Measurements from ENCODE around the gene CLEC4A. TPM values are rescaled to one million over a fixed set of nuclear protein-coding genes. Genes with fewer than 3 reads are reported as not detected.

Gene CLEC4A
- total RNA-seq, 1 experiment from 2014 or later = 0.37 TPM

DNA sequence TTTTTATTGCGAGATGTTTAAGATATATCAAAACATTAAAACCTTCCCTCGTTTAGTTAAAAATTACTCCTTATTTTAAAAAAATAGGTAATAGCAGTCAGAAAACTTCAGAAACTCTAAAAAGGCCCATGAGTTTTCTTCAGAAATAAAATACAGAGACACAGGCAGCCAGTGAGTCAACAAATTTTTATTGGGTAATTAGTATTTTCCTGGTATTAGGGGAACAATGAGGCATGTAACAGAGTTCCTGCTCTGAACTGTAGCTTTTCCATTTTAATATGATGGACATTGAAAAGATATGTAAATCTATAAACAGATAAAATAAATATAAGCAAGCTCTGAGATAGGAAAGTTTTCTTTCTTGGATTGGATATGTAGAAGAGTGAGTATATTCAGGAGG is 33.0 kb downstream of the CLEC4A start:
- Histone ChIP-seq H3K14ac (ENCODE audit: insufficient read depth, low read length) (no peak overlapping the region), H2BK15ac (ENCODE audit: low read depth, low read length) (no peak overlapping the region), H4K8ac (replicated peaks; ENCODE audit: insufficient read length, low read depth, low read length) (no peak overlapping the region), H3K9ac (ENCODE audit: extremely low read depth, insufficient read length, low read length) (no peak overlapping the region), H3K79me1 (ENCODE audit: insufficient read depth, low read depth, low read length, poor library complexity, severe bottlenecking) (no peaks in the 10 kb centered on the region), H3K23me2 (ENCODE audit: insufficient read length, low read depth, low read length, poor library complexity, severe bottlenecking) (no peaks in the 10 kb centered on the region), H3K79me2 (ENCODE audit: insufficient read depth, low read length) (no peaks in the 10 kb centered on the region), H2BK12ac (ENCODE audit: insufficient read length, low read depth, low read length) (no peak overlapping the region), H3K23ac (ENCODE audit: insufficient read length, low read depth, low read length) (no peak overlapping the region), H2AFZ (ENCODE audit: low read length) (no peak overlapping the region), H2AK5ac (ENCODE audit: insufficient read length, low read length) (no peak overlapping the region), H3K27me3 (ENCODE audit: insufficient read depth, low read length) (no peaks in the 10 kb centered on the region), H4K5ac (ENCODE audit: insufficient read length, low read depth, low read length) (no peak overlapping the region), H3K4me2 (ENCODE audit: insufficient read depth, insufficient read length, low read length) (no peak overlapping the region), H3T11ph (ENCODE audit: low read length) (no peak overlapping the region), H3K4me1 (ENCODE audit: insufficient read depth, low read length) (no peaks in the 10 kb centered on the region), H3K56ac (ENCODE audit: insufficient read length, low read depth, low read length) (no peak overlapping the region), H3K4ac (ENCODE audit: low read depth, low read length) (no peak overlapping the region), H4K91ac (ENCODE audit: insufficient read length, low read depth, low read length) (no peak overlapping the region), H2BK20ac (ENCODE audit: low read depth, low read length, poor library complexity, severe bottlenecking) (no peak overlapping the region), H2BK120ac (ENCODE audit: low read depth, low read length, poor library complexity, severe bottlenecking) (no peak overlapping the region), H3K18ac (ENCODE audit: insufficient read length, low read depth, low read length) (no peak overlapping the region), H4K20me1 (ENCODE audit: control insufficient read depth, insufficient read depth, insufficient read length) (no peaks in the 10 kb centered on the region), H3K9me3 (ENCODE audit: control insufficient read depth, low read depth, low read length) (no peaks in the 10 kb centered on the region), H3K27ac (ENCODE audit: insufficient read length, low read depth, low read length) (no peak overlapping the region), H2BK5ac (ENCODE audit: insufficient read length, low read length) (no peak overlapping the region)
- Mint-ChIP-seq H3K27ac (no peak overlapping the region), H3K4me1 (peaks cover 21 to 28% of the 10 kb centered on the region in 2 experiments), H3K9me3 (peaks cover 4 to 7% of the 10 kb centered on the region in 2 experiments; a peak in 4 of 5 replicates), H3K4me3 (no peak overlapping the region), H3K27me3 (ENCODE audit: low read depth) (peaks cover 5% of the 10 kb centered on the region; the same call in 1 of the 2 replicates), H3K36me3 (ENCODE audit: insufficient read depth in 1 of 3, low read depth in 3 of 3) (peaks cover 0 to 13% (median 0%) of the 10 kb centered on the region in 3 experiments; a peak in 1 of 7 replicates)
- TF ChIP-seq, protein P1, sequence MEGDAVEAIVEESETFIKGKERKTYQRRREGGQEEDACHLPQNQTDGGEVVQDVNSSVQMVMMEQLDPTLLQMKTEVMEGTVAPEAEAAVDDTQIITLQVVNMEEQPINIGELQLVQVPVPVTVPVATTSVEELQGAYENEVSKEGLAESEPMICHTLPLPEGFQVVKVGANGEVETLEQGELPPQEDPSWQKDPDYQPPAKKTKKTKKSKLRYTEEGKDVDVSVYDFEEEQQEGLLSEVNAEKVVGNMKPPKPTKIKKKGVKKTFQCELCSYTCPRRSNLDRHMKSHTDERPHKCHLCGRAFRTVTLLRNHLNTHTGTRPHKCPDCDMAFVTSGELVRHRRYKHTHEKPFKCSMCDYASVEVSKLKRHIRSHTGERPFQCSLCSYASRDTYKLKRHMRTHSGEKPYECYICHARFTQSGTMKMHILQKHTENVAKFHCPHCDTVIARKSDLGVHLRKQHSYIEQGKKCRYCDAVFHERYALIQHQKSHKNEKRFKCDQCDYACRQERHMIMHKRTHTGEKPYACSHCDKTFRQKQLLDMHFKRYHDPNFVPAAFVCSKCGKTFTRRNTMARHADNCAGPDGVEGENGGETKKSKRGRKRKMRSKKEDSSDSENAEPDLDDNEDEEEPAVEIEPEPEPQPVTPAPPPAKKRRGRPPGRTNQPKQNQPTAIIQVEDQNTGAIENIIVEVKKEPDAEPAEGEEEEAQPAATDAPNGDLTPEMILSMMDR (conservative IDR thresholded peaks at IDR 0.05) = no peak
- no peak for DNase-seq
- no CpG with 5 or more reads among the region's 2 CpGs for WGBS (ENCODE audit: extremely low coverage, insufficient read length, low lambda C conversion rate)
